ENCODE results near the gene ZNF853.

ZNF853 gene

GRCh38 chr7:6637544-6638229, 22.3 kb downstream of the ZNF853 start:
- peak; percentile 57 for DNase-seq

- no peak for DNase-seq
Measured at GRCh38 chr7:6639032-6639431, 23.6 kb downstream of the ZNF853 start.

GRCh38 chr7:6639627-6640026, 24.2 kb downstream of the ZNF853 start:
- no peak for DNase-seq

GRCh38 chr7:6640246-6640721, 24.9 kb downstream of the ZNF853 start:
- DNase-seq, result no peak

- DNase-seq, result no peak
Measured at GRCh38 chr7:6641305-6642035, 26.1 kb downstream of the ZNF853 start.

GRCh38 chr7:6642239-6642839, 26.9 kb downstream of the ZNF853 start:
- no peak for DNase-seq

GRCh38 chr7:6642861-6643640, 27.6 kb downstream of the ZNF853 start:
- no peak for DNase-seq

- no peak for DNase-seq
Measured at GRCh38 chr7:6643915-6644625, 28.7 kb downstream of the ZNF853 start.

- DNase-seq, result no peak
Measured at GRCh38 chr7:6644728-6645127, 29.3 kb downstream of the ZNF853 start.

GRCh38 chr7:6646465-6646864, 31.1 kb downstream of the ZNF853 start:
- no peak for DNase-seq

- DNase-seq, result no peak
Measured at GRCh38 chr7:6647080-6647479, 31.7 kb downstream of the ZNF853 start.

- no peak for DNase-seq
Measured at GRCh38 chr7:6647541-6647940, 32.1 kb downstream of the ZNF853 start.

- DNase-seq, result no peak
Measured at GRCh38 chr7:6648066-6648814, 32.8 kb downstream of the ZNF853 start.

GRCh38 chr7:6648815-6649104, 33.4 kb downstream of the ZNF853 start:
- no peak for DNase-seq

- DNase-seq, result no peak
Measured at GRCh38 chr7:6649241-6649961, 34.0 kb downstream of the ZNF853 start.

- DNase-seq, result no peak
Measured at GRCh38 chr7:6650086-6650485, 34.7 kb downstream of the ZNF853 start.

GRCh38 chr7:6650521-6651011, 35.2 kb downstream of the ZNF853 start:
- DNase-seq, result no peak

- DNase-seq, result no peak
Measured at GRCh38 chr7:6651851-6652445, 36.5 kb downstream of the ZNF853 start.

GRCh38 chr7:6652446-6653011, 37.1 kb downstream of the ZNF853 start:
- DNase-seq, result no peak
